SW480 (cell line): ENCODE measurements around the gene CASZ1.

Experiments
- DNase-seq: peaks from one replicate; pipeline ENCODE4 v3.0.0-alpha.2; 2016; ENCODE audit warnings: low spot score

CASZ1 gene

GRCh38 chr1:10793129-10793651 is 3.3 kb downstream of the CASZ1 start:
- peak; percentile 87 for DNase-seq

- peak; percentile 15 for DNase-seq
These were observed 5.1 kb downstream of the CASZ1 start for GRCh38 chr1:10791105-10791951.

GRCh38 chr1:10789803-10790702 is 6.4 kb downstream of the CASZ1 start:
- DNase-seq: no peak

- DNase-seq: no peak
These were observed 7.2 kb downstream of the CASZ1 start for GRCh38 chr1:10789047-10789791.

GRCh38 chr1:10788592-10789006 is 7.8 kb downstream of the CASZ1 start:
- DNase-seq: no peak

GRCh38 chr1:10787286-10787685 is 9.2 kb downstream of the CASZ1 start:
- no peak for DNase-seq

GRCh38 chr1:10785728-10786638 is 10.5 kb downstream of the CASZ1 start:
- DNase-seq: no peak

GRCh38 chr1:10784998-10785727 is 11.3 kb downstream of the CASZ1 start:
- DNase-seq: no peak

- no peak for DNase-seq
These were observed 13.8 kb downstream of the CASZ1 start for GRCh38 chr1:10782491-10783244.

- no peak for DNase-seq
These were observed 15.3 kb downstream of the CASZ1 start for GRCh38 chr1:10781137-10781536.

GRCh38 chr1:10779841-10780240 is 16.6 kb downstream of the CASZ1 start:
- DNase-seq: no peak

- peak; percentile 95 for DNase-seq
These were observed 17.2 kb downstream of the CASZ1 start for GRCh38 chr1:10779201-10779600.

GRCh38 chr1:10778640-10779039 is 17.8 kb downstream of the CASZ1 start:
- DNase-seq: no peak

GRCh38 chr1:10777749-10778574 is 18.5 kb downstream of the CASZ1 start:
- no peak for DNase-seq

GRCh38 chr1:10776190-10776905 is 20.1 kb downstream of the CASZ1 start:
- no peak for DNase-seq

- no peak for DNase-seq
These were observed 20.7 kb downstream of the CASZ1 start for GRCh38 chr1:10775763-10776162.

- no peak for DNase-seq
These were observed 21.7 kb downstream of the CASZ1 start for GRCh38 chr1:10774615-10775310.
